Astrocyte of the hippocampus (primary cell): ENCODE results near the gene JAG2.
A peak's percentile ranks its signal among the peaks of the same experiment; 100 is the strongest.

ENCODE experiments used
- DNase-seq: peaks from one replicate; pipeline ENCODE4 v3.0.0; 2011; ENCODE audit warnings: low read depth, low spot score

Gene JAG2

GRCh38 chr14:105092171-105093037, 76.2 kb downstream of the JAG2 start:
- peak; percentile 58 for DNase-seq

- peak; percentile 90 for DNase-seq
Observed at GRCh38 chr14:105091517-105092170, 76.9 kb downstream of the JAG2 start.

- DNase-seq, result peak; percentile 28
Observed at GRCh38 chr14:105091054-105091516, 77.5 kb downstream of the JAG2 start.
